Panc1 (cell line): ENCODE results near the gene RNF144A. TPM values are rescaled to one million over a fixed set of nuclear protein-coding genes. Genes with fewer than 3 reads are reported as not detected.

ENCODE experiments used
- ATAC-seq: fragments of 200-7000 bp; cut with Tn5 transposase; 2 replicates; pipeline ENCODE4 v1.9.1; 2020; ENCODE audit warnings: mild to moderate bottlenecking, moderate library complexity
- BruUV-seq: library from RNA; stranded (reverse); fragments of 400-500 nt; replicated peaks from 2 replicates; lab custom pipeline; 2021; lab: Mats Ljungman, UMichigan
- CTCF ChIA-PET: fragments of 300-600 bp; sonication (Branson Sonifier 250); formaldehyde crosslinking; loops from one replicate; lab custom pipeline; 2022; ENCODE audit warnings: antibody characterized with exemption; lab: Charles Lee
- POLR2A ChIA-PET: fragments of 300-600 bp; sonication (Branson Sonifier 250); formaldehyde crosslinking; loops from one replicate; lab custom pipeline; 2022; ENCODE audit warnings: antibody characterized with exemption; lab: Charles Lee
- DNase-seq: peaks from one replicate; pipeline ENCODE4 v3.0.0-alpha.2; 2010; ENCODE audit warnings: low read depth, low spot score
- H3K27ac ChIP-seq: 2 replicates; pipeline ENCODE4 v1.5.1; 2011; ENCODE audit warnings: mild to moderate bottlenecking, low read length, inconsistent platforms
- H3K27me3 ChIP-seq: fragments of 200-500 bp; sonication (Bioruptor generic); 2 replicates; pipeline ENCODE4 v1.6.0; 2014; ENCODE audit warnings: low read length, inconsistent platforms; ENCODE audit not compliant: control insufficient read depth, insufficient read depth
- H3K36me3 ChIP-seq: fragments of 200-500 bp; sonication (Bioruptor generic); 2 replicates; pipeline ENCODE4 v1.5.1; 2014; ENCODE audit warnings: inconsistent platforms, mild to moderate bottlenecking, low read length, moderate library complexity; ENCODE audit not compliant: control insufficient read depth, insufficient read depth
- H3K4me1 ChIP-seq: 2 replicates; pipeline ENCODE4 v1.5.1; 2011; ENCODE audit warnings: inconsistent platforms, mild to moderate bottlenecking, low read length, moderate library complexity; ENCODE audit not compliant: control insufficient read depth, insufficient read depth
- H3K4me3 ChIP-seq, 2 experiments: 2 replicates each; pipeline ENCODE4 v1.5.1; 2011 to 2012; ENCODE audit warnings: low read depth in 2 of 2, low read length in 2 of 2, mild to moderate bottlenecking in 2 of 2, inconsistent platforms in 1 of 2, moderate library complexity in 1 of 2
- H3K9me3 ChIP-seq: fragments of 200-500 bp; sonication (Bioruptor generic); 2 replicates; pipeline ENCODE4 v1.5.1; 2014; ENCODE audit warnings: low read depth, mild to moderate bottlenecking, inconsistent platforms, low read length, moderate library complexity; ENCODE audit not compliant: control insufficient read depth, insufficient read depth
- POLR2AphosphoS5 ChIP-seq: IDR thresholded peaks from 2 replicates; pipeline ENCODE4 v1.6.1; 2012; ENCODE audit warnings: mild to moderate bottlenecking, low read depth, low read length, moderate library complexity
- REST ChIP-seq, 2 experiments: IDR thresholded peaks; 2 replicates each; pipeline ENCODE4 v1.6.1; 2011 to 2012; ENCODE audit warnings: low read depth in 2 of 2, control low read depth in 1 of 2, low read length in 1 of 2, mild to moderate bottlenecking in 1 of 2, moderate library complexity in 1 of 2; ENCODE audit not compliant: insufficient read depth in 1 of 2
- SIN3A ChIP-seq: IDR thresholded peaks from 2 replicates; pipeline ENCODE4 v1.6.1; 2012; ENCODE audit warnings: low read depth, mild to moderate bottlenecking, low read length, moderate library complexity, borderline replicate concordance; ENCODE audit not compliant: insufficient read depth
- TCF7L2 ChIP-seq: IDR thresholded peaks from 2 replicates; pipeline ENCODE4 v1.6.1; 2011; ENCODE audit warnings: mild to moderate bottlenecking, low read depth, low read length, inconsistent platforms
- in situ Hi-C: cut with HindIII; loops from 2 replicates; pipeline ENCODE4 v1.10.0; 2016; ENCODE audit warnings: low sequenced_read_pairs, low pct_unique_long_range_greater_than_20kb
- intact Hi-C: fragments of 100-400 bp; cut with micrococcal nuclease; formaldehyde crosslinking; loops from one replicate; pipeline ENCODE4 v1.10.0; 2022; ENCODE audit not compliant: unreplicated experiment
- total RNA-seq: library from RNA; stranded (reverse); gene quantifications from one replicate; pipeline ENCODE4 v1.2.1, GENCODE V29; 2021; ENCODE audit not compliant: unreplicated experiment
- TF ChIP-seq, protein P1 (sequence below): fragments of 450-650 bp; IDR thresholded peaks from 2 replicates; pipeline ENCODE4 v1.5.1; 2017; ENCODE audit warnings: mild to moderate bottlenecking

The RNF144A gene
- total RNA-seq, 1 experiment from 2014 or later, result 5.4 TPM

DNA sequence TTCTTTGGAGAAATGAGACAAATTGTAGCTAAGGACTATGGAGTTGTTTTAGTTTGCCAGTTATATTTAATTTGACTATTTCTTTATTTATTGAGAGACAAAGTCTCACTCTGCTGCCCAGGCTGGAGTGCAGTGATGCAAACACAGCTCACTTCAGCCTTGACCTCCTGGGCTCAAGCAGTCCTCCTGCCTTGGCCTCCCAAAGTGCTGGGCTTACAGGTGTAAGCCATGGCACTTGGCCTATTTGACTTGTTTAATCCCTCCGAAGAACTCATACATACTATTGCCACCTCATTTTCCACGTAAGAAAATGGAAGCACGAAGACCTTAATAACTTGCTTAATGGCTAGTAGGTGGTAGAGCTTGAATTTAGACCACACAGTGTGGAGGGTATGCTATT lies 988 bp upstream of the RNF144A start:
- H3K36me3 ChIP-seq, result no peaks in the 10 kb centered on the region
- H3K27ac ChIP-seq, result no peak overlapping the region
- intact Hi-C loops (no loop called here), in situ Hi-C loops (no loop called here)
- no peaks in the 10 kb centered on the region; the same call in 1 of the 2 replicates for H3K4me1 ChIP-seq
- no peak overlapping the region for H3K4me3 ChIP-seq
- no peak for TF ChIP-seq POLR2AphosphoS5
- TF ChIP-seq, protein P1, sequence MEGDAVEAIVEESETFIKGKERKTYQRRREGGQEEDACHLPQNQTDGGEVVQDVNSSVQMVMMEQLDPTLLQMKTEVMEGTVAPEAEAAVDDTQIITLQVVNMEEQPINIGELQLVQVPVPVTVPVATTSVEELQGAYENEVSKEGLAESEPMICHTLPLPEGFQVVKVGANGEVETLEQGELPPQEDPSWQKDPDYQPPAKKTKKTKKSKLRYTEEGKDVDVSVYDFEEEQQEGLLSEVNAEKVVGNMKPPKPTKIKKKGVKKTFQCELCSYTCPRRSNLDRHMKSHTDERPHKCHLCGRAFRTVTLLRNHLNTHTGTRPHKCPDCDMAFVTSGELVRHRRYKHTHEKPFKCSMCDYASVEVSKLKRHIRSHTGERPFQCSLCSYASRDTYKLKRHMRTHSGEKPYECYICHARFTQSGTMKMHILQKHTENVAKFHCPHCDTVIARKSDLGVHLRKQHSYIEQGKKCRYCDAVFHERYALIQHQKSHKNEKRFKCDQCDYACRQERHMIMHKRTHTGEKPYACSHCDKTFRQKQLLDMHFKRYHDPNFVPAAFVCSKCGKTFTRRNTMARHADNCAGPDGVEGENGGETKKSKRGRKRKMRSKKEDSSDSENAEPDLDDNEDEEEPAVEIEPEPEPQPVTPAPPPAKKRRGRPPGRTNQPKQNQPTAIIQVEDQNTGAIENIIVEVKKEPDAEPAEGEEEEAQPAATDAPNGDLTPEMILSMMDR, result no peak
- no peak for TF ChIP-seq TCF7L2
- no peak for TF ChIP-seq REST (IDR thresholded peaks at IDR 0.05; ENCODE audit: insufficient read depth in 1 of 2, low read depth in 2 of 2, low read length in 1 of 2)
- no peak for TF ChIP-seq SIN3A
- CTCF ChIA-PET, result interaction anchor here (1.3 kb wide), 1 partner anchor 38 kb away, joined by 3 read pairs; the partner anchor contains the start of gene RSAD2
- no peaks in the 10 kb centered on the region for H3K9me3 ChIP-seq
- ATAC-seq (no peak), DNase-seq (no peak)
- no TSS peak for BruUV-seq
- no peaks in the 10 kb centered on the region for H3K27me3 ChIP-seq
- POLR2A ChIA-PET, result no interaction called here

GRCh38 chr2:6916736-6917070 lies 509 bp upstream of the RNF144A start:
- TF ChIP-seq TCF7L2, result no peak
- no peak for TF ChIP-seq REST (IDR thresholded peaks at IDR 0.05; ENCODE audit: insufficient read depth in 1 of 2, low read depth in 2 of 2, low read length in 1 of 2)
- TF ChIP-seq SIN3A, result no peak
- no peak for TF ChIP-seq POLR2AphosphoS5
- TF ChIP-seq, protein P1, result no peak
- ChIA-PET POLR2A (no interaction called here), CTCF (no interaction called here)
- H3K4me3 ChIP-seq, result peak overlapping the region in 1 of 2 experiments; percentile 33; a peak in 3 of 4 replicates
- BruUV-seq, result no TSS peak
- no peaks in the 10 kb centered on the region for H3K36me3 ChIP-seq
- DNase-seq, result no peak
- no peaks in the 10 kb centered on the region for H3K9me3 ChIP-seq
- H3K4me1 ChIP-seq, result no peaks in the 10 kb centered on the region; the same call in 1 of the 2 replicates
- no peaks in the 10 kb centered on the region for H3K27me3 ChIP-seq
- no peak overlapping the region for H3K27ac ChIP-seq
- intact Hi-C loops, result no loop called here
- in situ Hi-C loops, result no loop called here
- no peak for ATAC-seq
